SK-N-SH (cell line): ENCODE results near the gene SHMT1. TPM values are rescaled to one million over a fixed set of nuclear protein-coding genes. Genes with fewer than 3 reads are reported as not detected.
"Not testable (repeated sequence)": the region's sequence is repeated elsewhere in the genome, so short reads cannot be mapped to it uniquely, and the experiment has no call there.

ENCODE experiments used
- CTCF ChIA-PET: fragments of 300-600, 350-600 bp; formaldehyde crosslinking; extraction: SDS; loops from one replicate; lab custom pipeline; 2021; lab: Yijun Ruan, JAX
- POLR2A ChIA-PET: fragments of 350-600 bp; sonication (Branson Sonifier 250); formaldehyde crosslinking; extraction: SDS; loops from one replicate; lab custom pipeline; 2020; ENCODE audit warnings: antibody characterized with exemption, inconsistent platforms; lab: Yijun Ruan, JAX
- DNase-seq: peaks from one replicate; pipeline ENCODE4 v3.0.0; 2012
- H2AFZ ChIP-seq: fragments of 200-600 bp; sonication (generic); 2 replicates; pipeline ENCODE4 v1.8.1; 2016; ENCODE audit warnings: antibody characterized with exemption, mild to moderate bottlenecking, low read depth
- H3F3A ChIP-seq: fragments of 200-600 bp; sonication (generic); replicated peaks from 2 replicates; pipeline ENCODE3; 2016; ENCODE audit warnings: antibody characterized with exemption, mild to moderate bottlenecking; ENCODE audit not compliant: insufficient read depth
- H3K27ac ChIP-seq, 2 experiments: fragments of 200-500 bp in 1 of 2; fragments of 200-600 bp in 1 of 2; sonication (Bioruptor generic) in 1 of 2; sonication (generic), shearing (Covaris generic) in 1 of 2; 2 replicates each; pipeline versions ENCODE4 v1.5.1 to v1.6.1; 2014 to 2016; ENCODE audit warnings: low read depth in 2 of 2, inconsistent platforms in 1 of 2, low read length in 1 of 2, mild to moderate bottlenecking in 1 of 2, mixed read lengths in 1 of 2
- H3K27me3 ChIP-seq: fragments of 200-600 bp; sonication (generic), shearing (Covaris generic); 2 replicates; pipeline ENCODE4 v1.6.1; 2016; ENCODE audit warnings: mixed run types; ENCODE audit not compliant: insufficient read depth
- H3K36me3 ChIP-seq, 2 experiments: fragments of 200-500 bp in 1 of 2; fragments of 200-600 bp in 1 of 2; sonication (Bioruptor generic) in 1 of 2; sonication (generic) in 1 of 2; replicated peaks in 1 of 2; 2 replicates each; pipeline versions ENCODE3 to v1.5.1; 2014 to 2016; ENCODE audit warnings: low read length in 1 of 2, mild to moderate bottlenecking in 1 of 2; ENCODE audit not compliant: insufficient read depth in 2 of 2, control insufficient read depth in 1 of 2
- H3K4me1 ChIP-seq, 2 experiments: fragments of 200-500 bp in 1 of 2; fragments of 200-600 bp in 1 of 2; sonication (Bioruptor generic) in 1 of 2; sonication (generic), shearing (Covaris generic) in 1 of 2; 2 replicates each; pipeline versions ENCODE4 v1.5.1 to v1.6.1; 2014 to 2016; ENCODE audit warnings: low read depth in 1 of 2, low read length in 1 of 2, mixed run types in 1 of 2; ENCODE audit not compliant: insufficient read depth in 2 of 2, control insufficient read depth in 1 of 2
- H3K4me2 ChIP-seq: fragments of 200-600 bp; sonication (generic), shearing (Covaris generic); 2 replicates; pipeline ENCODE4 v1.6.1; 2017; ENCODE audit warnings: mixed run types
- H3K4me3 ChIP-seq, 2 experiments: fragments of 200-500 bp in 1 of 2; fragments of 200-600 bp in 1 of 2; sonication (Bioruptor generic) in 1 of 2; sonication (generic), shearing (Covaris generic) in 1 of 2; 2 replicates each; pipeline versions ENCODE4 v1.5.1 to v1.8.1; 2014 to 2016; ENCODE audit warnings: low read depth in 2 of 2, inconsistent platforms in 1 of 2, low read length in 1 of 2, mild to moderate bottlenecking in 1 of 2, mixed read lengths in 1 of 2, moderate library complexity in 1 of 2
- H3K79me2 ChIP-seq: fragments of 200-600 bp; sonication (generic); 2 replicates; pipeline ENCODE4 v1.8.1; 2017; ENCODE audit warnings: mild to moderate bottlenecking; ENCODE audit not compliant: insufficient read depth
- H3K9ac ChIP-seq: fragments of 200-600 bp; sonication (generic); 2 replicates; pipeline ENCODE4 v1.6.1; 2017; ENCODE audit warnings: mixed run types
- H3K9me2 ChIP-seq: fragments of 200-600 bp; sonication (generic); 2 replicates; pipeline ENCODE4 v1.6.1; 2017; ENCODE audit warnings: mixed run types
- H3K9me3 ChIP-seq: fragments of 200-600 bp; sonication (generic); 2 replicates; pipeline ENCODE4 v1.6.1; 2017; ENCODE audit warnings: mixed run types, mild to moderate bottlenecking, moderate library complexity
- H4K20me1 ChIP-seq: fragments of 200-600 bp; sonication (generic); 2 replicates; pipeline ENCODE4 v1.6.1; 2017; ENCODE audit warnings: mild to moderate bottlenecking, mixed run types; ENCODE audit not compliant: insufficient read depth
- WGBS: methylation state at CpG from one replicate; pipeline ENCODE4 v1.1.6; 2017; ENCODE audit warnings: low lambda C conversion rate; 5-methylcytosine and 5-hydroxymethylcytosine counted together
- polyA plus RNA-seq, 3 experiments: library from polyadenylated mRNA; depleted of rRNA; stranded (reverse); fragments of >200 nt; gene quantifications; 2 replicates each; pipeline ENCODE4 v1.2.3, GENCODE V29; 2012

SHMT1 gene
- polyA plus RNA-seq, 1 of the 3 experiments (the other 2 are of a cell fraction), result 17.0 TPM

- H4K20me1 ChIP-seq, POLR2A ChIA-PET: not testable (repeated sequence)
- 84% methylated on average over 3 of the region's 3 CpGs for WGBS
These were observed 45.6 kb upstream of the SHMT1 start for GRCh38 chr17:18408906-18409305.

GRCh38 chr17:18403604-18404003 is 40.3 kb upstream of the SHMT1 start:
- not testable (repeated sequence) for H3F3A ChIP-seq, H3K79me2 ChIP-seq, H3K27ac ChIP-seq

More at GRCh38 chr17:18408906-18409305, 45.6 kb upstream of the SHMT1 start:
- H3F3A ChIP-seq, H3K9me2 ChIP-seq, H3K4me3 ChIP-seq, H3K4me1 ChIP-seq, H3K9me3 ChIP-seq, H3K27me3 ChIP-seq, H3K79me2 ChIP-seq, DNase-seq, H3K27ac ChIP-seq, CTCF ChIA-PET, H3K9ac ChIP-seq, H2AFZ ChIP-seq, H3K36me3 ChIP-seq, H3K4me2 ChIP-seq: not testable (repeated sequence)

GRCh38 chr17:18403166-18403565 is 39.8 kb upstream of the SHMT1 start:
- H3K4me3 ChIP-seq, H2AFZ ChIP-seq, CTCF ChIA-PET, H3K9me2 ChIP-seq, H3K4me2 ChIP-seq, H4K20me1 ChIP-seq, DNase-seq, POLR2A ChIA-PET, H3K9me3 ChIP-seq, H3F3A ChIP-seq, H3K4me1 ChIP-seq, H3K9ac ChIP-seq, H3K79me2 ChIP-seq, H3K27me3 ChIP-seq, H3K27ac ChIP-seq, H3K36me3 ChIP-seq: not testable (repeated sequence)
- 64% methylated on average over 1 of the region's 5 CpGs for WGBS

More at GRCh38 chr17:18403604-18404003, 40.3 kb upstream of the SHMT1 start:
- H2AFZ ChIP-seq, H3K4me2 ChIP-seq, CTCF ChIA-PET, H3K9me2 ChIP-seq, H3K4me3 ChIP-seq, H3K27me3 ChIP-seq, H4K20me1 ChIP-seq, H3K9me3 ChIP-seq, H3K9ac ChIP-seq, POLR2A ChIA-PET, H3K4me1 ChIP-seq, H3K36me3 ChIP-seq, DNase-seq: not testable (repeated sequence)
- WGBS, result no CpG with 5 or more reads among the region's 5 CpGs

- H4K20me1 ChIP-seq, H3K4me1 ChIP-seq, POLR2A ChIA-PET, H3K9ac ChIP-seq, H3K27me3 ChIP-seq, DNase-seq, H3K9me3 ChIP-seq, H3K27ac ChIP-seq, H3K4me3 ChIP-seq, H3F3A ChIP-seq, H3K9me2 ChIP-seq, H3K4me2 ChIP-seq, H2AFZ ChIP-seq, H3K79me2 ChIP-seq, CTCF ChIA-PET, H3K36me3 ChIP-seq: not testable (repeated sequence)
- WGBS, result 62% methylated on average over 7 of the region's 7 CpGs
These were observed 38.7 kb upstream of the SHMT1 start for GRCh38 chr17:18401872-18402590.

GRCh38 chr17:18388728-18389127 is 25.4 kb upstream of the SHMT1 start:
- H3K9me3 ChIP-seq, CTCF ChIA-PET, H3K9ac ChIP-seq, DNase-seq, POLR2A ChIA-PET, H3K27ac ChIP-seq, H3K27me3 ChIP-seq, H3K4me2 ChIP-seq, H3F3A ChIP-seq, H3K9me2 ChIP-seq, H4K20me1 ChIP-seq, H3K36me3 ChIP-seq, H3K79me2 ChIP-seq, H2AFZ ChIP-seq, H3K4me1 ChIP-seq, H3K4me3 ChIP-seq: not testable (repeated sequence)
- WGBS, result 71% methylated on average over 1 of the region's 10 CpGs

- H4K20me1 ChIP-seq, H3K9me3 ChIP-seq, H2AFZ ChIP-seq, H3F3A ChIP-seq, H3K4me2 ChIP-seq, H3K4me3 ChIP-seq, H3K27ac ChIP-seq, H3K36me3 ChIP-seq, DNase-seq, H3K79me2 ChIP-seq, POLR2A ChIA-PET, H3K9me2 ChIP-seq, H3K27me3 ChIP-seq, H3K9ac ChIP-seq, H3K4me1 ChIP-seq: not testable (repeated sequence)
- CTCF ChIA-PET, result interaction anchor here (0.6 kb wide), 1 partner anchor 1570 kb away, joined by 3 read pairs; no protein-coding TSS in a partner anchor
- WGBS, result 54% methylated on average over 3 of the region's 4 CpGs
These were observed 24.9 kb upstream of the SHMT1 start for GRCh38 chr17:18388266-18388665.
